ENCODE measurements around the gene MCTP1. TPM values are rescaled to one million over a fixed set of nuclear protein-coding genes. Genes with fewer than 3 reads are reported as not detected.

Gene MCTP1
- total and polyA plus RNA-seq, 2 of the 8 experiments (the other 6 are each of a cell fraction or from before 2014, with no cell fraction given) = 0.56 to 3.4 TPM

- H4K8ac ChIP-seq (ENCODE audit: extremely low read depth, insufficient read depth, low read length) = no peak overlapping the region
- H3K36me3 ChIP-seq (ENCODE audit: control insufficient read depth in 2 of 4, insufficient read depth in 4 of 4, low read length in 3 of 4) = peaks cover 0 to 44% (median 2%) of the 10 kb centered on the region in 4 experiments; a peak in 4 of 8 replicates
- H3K23ac ChIP-seq (ENCODE audit: insufficient read length) = no peak overlapping the region
- H3K18ac ChIP-seq (ENCODE audit: extremely low read depth, low read length) = no peak overlapping the region
- H4K5ac ChIP-seq (ENCODE audit: insufficient read length, low read depth, low read length) = no peak overlapping the region
- no peak overlapping the region for H3K56ac ChIP-seq (replicated peaks; ENCODE audit: insufficient read length, low read depth, low read length)
- ChIA-PET POLR2A (ENCODE audit: partially characterized antibody) (no interaction called here), CTCF (ENCODE audit: partially characterized antibody) (no interaction called here)
- H3K9ac ChIP-seq (replicated peaks in 1 of 4; ENCODE audit: extremely low read depth in 1 of 4, low read depth in 3 of 4, low read length in 3 of 4) = no peak overlapping the region
- DNase-seq (ENCODE audit: low read depth in 1 of 2, low spot score in 2 of 2) = no peak
- H2AK5ac ChIP-seq (ENCODE audit: low read depth, low read length) = no peak overlapping the region
- TF ChIP-seq BACH1 (IDR thresholded peaks at IDR 0.05; ENCODE audit: low read length) (no peak), ATF3 (IDR thresholded peaks at IDR 0.05; ENCODE audit: insufficient read depth, low read depth, low read length) (no peak), MAFK (IDR thresholded peaks at IDR 0.05; ENCODE audit: low read depth, low read length) (no peak), TAF7 (optimal IDR thresholded peaks at IDR 0.05; ENCODE audit: borderline replicate concordance, low read depth, low read length) (no peak), RAD21 (IDR thresholded peaks at IDR 0.05 in 1 of 2, conservative IDR thresholded peaks at IDR 0.05 in 1 of 2; ENCODE audit: low read depth in 2 of 2, low read length in 2 of 2) (no peak)
- peaks cover 0 to 1% of the 10 kb centered on the region in 2 experiments for H4K20me1 ChIP-seq (replicated peaks in 1 of 2; ENCODE audit: control insufficient read depth in 1 of 2, insufficient read depth in 2 of 2, low read length in 2 of 2)
- H3K27ac ChIP-seq (ENCODE audit: low read depth, low read length) = no peak overlapping the region
- no peak overlapping the region for H4K91ac ChIP-seq (replicated peaks; ENCODE audit: insufficient read length, low read length)
- FAIRE-seq = no peak
- no peak overlapping the region for H3K4me2 ChIP-seq (ENCODE audit: insufficient read depth in 1 of 2, low read depth in 2 of 2, low read length in 2 of 2)
- H2BK5ac ChIP-seq (ENCODE audit: low read depth, low read length) = no peak overlapping the region
- no peak overlapping the region for H2BK20ac ChIP-seq (ENCODE audit: low read length)
- H3K79me2 ChIP-seq (ENCODE audit: control insufficient read depth in 1 of 2, insufficient read depth in 2 of 2, low read length in 2 of 2) = no peaks in the 10 kb centered on the region
- no peaks in the 10 kb centered on the region for H3K23me2 ChIP-seq (ENCODE audit: low read depth, low read length)
- H3K4me1 ChIP-seq (replicated peaks in 1 of 4; ENCODE audit: control insufficient read depth in 3 of 4, insufficient read depth in 4 of 4, low read length in 3 of 4) = no peaks in the 10 kb centered on the region
- H2BK15ac ChIP-seq (ENCODE audit: low read length) = no peak overlapping the region
- no peaks in the 10 kb centered on the region for H3K79me1 ChIP-seq (ENCODE audit: low read depth, low read length)
- WGBS, 2 experiments (ENCODE audit: extremely low coverage in 1 of 2, insufficient coverage in 1 of 2, insufficient read length in 1 of 2, insufficient replicate concordance in 2 of 2, low coverage in 1 of 2, low lambda C conversion rate in 2 of 2, missing lambda C conversion rate in 1 of 2) = 95% methylated on average over 2 of the region's 2 CpGs; no CpG with 5 or more reads in 1 of the 2 experiments
- peaks cover 0 to 1% (median 0%) of the 10 kb centered on the region in 4 experiments; a peak in 1 of 7 replicates for H3K27me3 ChIP-seq (replicated peaks in 1 of 4; ENCODE audit: control insufficient read depth in 3 of 4, extremely low read depth in 1 of 4, insufficient read depth in 3 of 4, low read length in 3 of 4)
- no peaks in the 10 kb centered on the region for H3K9me3 ChIP-seq (ENCODE audit: insufficient read depth in 2 of 2, low read depth in 1 of 2, low read length in 1 of 2)
- H2AFZ ChIP-seq (ENCODE audit: low read length) = no peak overlapping the region
- H2BK12ac ChIP-seq (ENCODE audit: low read depth, low read length) = no peak overlapping the region
- H3K4me3 ChIP-seq (ENCODE audit: extremely low read depth in 1 of 4, insufficient read depth in 2 of 4, low read depth in 3 of 4, low read length in 4 of 4) = no peak overlapping the region
- H2BK120ac ChIP-seq (replicated peaks; ENCODE audit: low read depth, low read length) = no peak overlapping the region
- no peak overlapping the region for H3K4ac ChIP-seq (replicated peaks; ENCODE audit: insufficient read length, low read depth, low read length)
- no peak overlapping the region for H3K14ac ChIP-seq (ENCODE audit: insufficient read length)
These were observed 594.1 kb downstream of the MCTP1 start for GRCh38 chr5:94690778-94691177.

Measured in H1 (cell line).